Measurements from ENCODE around the gene EBF4.

DNA sequence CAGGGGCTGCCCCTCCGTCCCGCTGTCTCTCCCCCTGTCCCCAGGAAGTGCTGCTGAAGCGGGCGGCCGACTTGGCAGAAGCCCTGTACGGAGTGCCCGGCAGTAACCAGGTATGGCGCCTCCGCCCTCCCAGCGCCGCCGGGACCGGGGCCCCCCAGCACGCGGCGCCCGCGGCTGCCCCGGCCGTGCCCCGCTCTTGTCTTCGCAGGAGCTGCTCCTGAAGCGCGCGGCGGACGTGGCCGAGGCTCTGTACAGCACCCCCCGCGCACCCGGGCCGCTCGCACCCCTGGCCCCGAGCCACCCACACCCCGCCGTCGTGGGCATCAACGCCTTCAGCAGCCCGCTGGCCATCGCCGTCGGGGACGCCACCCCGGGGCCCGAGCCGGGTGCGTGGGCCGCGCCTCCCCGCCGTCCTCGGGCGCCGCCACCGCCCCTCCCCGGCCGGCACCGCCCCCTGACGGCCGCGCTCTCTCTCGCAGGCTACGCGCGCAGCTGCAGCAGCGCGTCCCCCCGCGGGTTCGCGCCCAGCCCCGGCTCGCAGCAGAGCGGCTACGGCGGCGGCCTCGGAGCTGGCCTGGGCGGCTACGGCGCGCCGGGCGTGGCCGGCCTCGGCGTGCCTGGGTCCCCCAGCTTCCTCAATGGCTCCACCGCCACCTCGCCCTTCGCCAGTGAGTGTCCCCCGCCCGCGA is 59.4 kb downstream of the EBF4 start:
- TF ChIP-seq EZH2phosphoT487 (IDR thresholded peaks at IDR 0.05; ENCODE audit: borderline replicate concordance) (no peak), CTCF (conservative IDR thresholded peaks at IDR 0.05; ENCODE audit: low read length) (no peak)

All from Loucy (cell line).